A673 (cell line): ENCODE measurements around the gene IRF2. TPM values are rescaled to one million over a fixed set of nuclear protein-coding genes. Genes with fewer than 3 reads are reported as not detected.

Experiments used
- BruUV-seq: library from RNA; stranded (reverse); fragments of 400-500 nt; replicated peaks from 2 replicates; lab custom pipeline; 2021; lab: Mats Ljungman, UMichigan
- CTCF ChIA-PET: fragments of 300-600 bp; sonication (Branson Sonifier 250); formaldehyde crosslinking; loops from one replicate; lab custom pipeline; 2022; ENCODE audit warnings: antibody characterized with exemption; lab: Charles Lee
- POLR2A ChIA-PET: fragments of 300-600 bp; sonication (Branson Sonifier 250); formaldehyde crosslinking; loops from one replicate; lab custom pipeline; 2022; ENCODE audit warnings: antibody characterized with exemption; ENCODE audit not compliant: low non-redundant PET; lab: Charles Lee
- DNase-seq: peaks from one replicate; pipeline ENCODE4 v3.0.0-alpha.2; 2015; ENCODE audit warnings: low spot score
- H3K27ac ChIP-seq: fragments of 200-600 bp; sonication (generic); 2 replicates; pipeline ENCODE4 v1.5.1; 2016; ENCODE audit warnings: mixed run types, low read depth, mild to moderate bottlenecking, mixed read lengths, antibody characterized with exemption, low read length; ENCODE audit not compliant: poor library complexity, severe bottlenecking
- H3K27me3 ChIP-seq: fragments of 200-600 bp; sonication (generic); replicated peaks from 2 replicates; pipeline ENCODE4 v1.6.1; 2017; ENCODE audit warnings: mixed run types, low read depth, mild to moderate bottlenecking, mixed read lengths, antibody characterized with exemption, low read length; ENCODE audit not compliant: insufficient read depth, poor library complexity
- H3K36me3 ChIP-seq: fragments of 200-600 bp; sonication (generic); 2 replicates; pipeline ENCODE4 v1.6.1; 2016; ENCODE audit warnings: mixed run types, mild to moderate bottlenecking, mixed read lengths, antibody characterized with exemption, low read length; ENCODE audit not compliant: insufficient read depth, poor library complexity, severe bottlenecking
- H3K4me1 ChIP-seq: fragments of 200-600 bp; sonication (generic); 2 replicates; pipeline ENCODE4 v1.6.1; 2017; ENCODE audit warnings: mixed run types, mild to moderate bottlenecking, mixed read lengths, antibody characterized with exemption, low read length; ENCODE audit not compliant: insufficient read depth, poor library complexity, severe bottlenecking
- H3K4me3 ChIP-seq: fragments of 200-600 bp; sonication (generic); 2 replicates; pipeline ENCODE4 v1.5.1; 2016; ENCODE audit warnings: low read depth, mixed run types, mild to moderate bottlenecking, mixed read lengths, low read length; ENCODE audit not compliant: poor library complexity, severe bottlenecking
- H3K9me3 ChIP-seq: fragments of 200-600 bp; sonication (generic); 2 replicates; pipeline ENCODE4 v1.6.1; 2016; ENCODE audit warnings: mixed run types, low read depth, mild to moderate bottlenecking, mixed read lengths, antibody characterized with exemption, low read length; ENCODE audit not compliant: poor library complexity, severe bottlenecking
- EZH2 ChIP-seq: fragments of 200-600 bp; sonication (generic); IDR thresholded peaks from 2 replicates; pipeline ENCODE4 v1.6.1; 2017; ENCODE audit warnings: borderline replicate concordance, low read depth, mild to moderate bottlenecking, mixed read lengths, antibody characterized with exemption, low read length; ENCODE audit not compliant: poor library complexity, severe bottlenecking
- intact Hi-C: fragments of 100-400 bp; cut with micrococcal nuclease; formaldehyde crosslinking; loops from one replicate; pipeline ENCODE4 v1.10.0; 2022; ENCODE audit not compliant: unreplicated experiment
- total RNA-seq: library from RNA; stranded (reverse); gene quantifications from 2 replicates; pipeline ENCODE4 v1.2.3, GENCODE V29; 2021
- TF ChIP-seq, protein P1 (sequence below): fragments of 300-800, 200-600 bp; sonication (generic); conservative IDR thresholded peaks from 2 replicates; pipeline ENCODE4 v1.5.1; 2017; ENCODE audit warnings: low read depth, mild to moderate bottlenecking, antibody characterized with exemption, low read length, moderate library complexity, mixed read lengths

IRF2 gene
- total RNA-seq, 1 experiment from 2014 or later = 28.2 TPM

DNA sequence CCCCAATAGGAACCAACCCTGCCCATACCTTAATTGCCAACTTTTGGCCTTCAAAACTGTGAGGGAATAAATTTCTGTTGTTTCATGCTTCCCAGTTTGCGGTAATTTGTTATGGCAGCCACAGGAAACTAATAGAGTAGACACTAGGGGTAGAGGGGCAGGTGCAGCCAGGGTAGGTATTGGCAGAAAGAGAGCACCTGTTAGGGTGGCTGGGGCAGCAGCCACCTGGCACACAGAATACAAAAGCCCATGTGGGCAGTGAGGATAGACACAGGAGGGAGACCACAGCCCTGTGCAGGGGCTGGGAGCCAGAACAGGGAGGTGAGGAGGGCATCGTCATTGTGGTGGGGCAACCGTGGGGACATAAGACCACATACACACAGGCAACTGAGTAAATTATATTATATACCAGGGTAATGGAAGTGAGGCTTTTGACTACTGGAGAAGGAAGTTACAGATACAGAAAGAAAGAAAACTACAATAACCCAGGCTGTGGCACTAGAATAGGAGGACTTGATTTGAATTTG is 28.2 kb downstream of the IRF2 start:
- CTCF ChIA-PET = no interaction called here
- Histone ChIP-seq H3K9me3 (no peaks in the 10 kb centered on the region), H3K36me3 (no peaks in the 10 kb centered on the region), H3K27ac (no peak overlapping the region), H3K27me3 (no peaks in the 10 kb centered on the region), H3K4me3 (no peak overlapping the region), H3K4me1 (peaks cover 61% of the 10 kb centered on the region)
- POLR2A ChIA-PET = no interaction called here
- no peak for TF ChIP-seq EZH2
- DNase-seq = no peak
- no TSS peak for BruUV-seq
- intact Hi-C loops = no loop called here

DNA sequence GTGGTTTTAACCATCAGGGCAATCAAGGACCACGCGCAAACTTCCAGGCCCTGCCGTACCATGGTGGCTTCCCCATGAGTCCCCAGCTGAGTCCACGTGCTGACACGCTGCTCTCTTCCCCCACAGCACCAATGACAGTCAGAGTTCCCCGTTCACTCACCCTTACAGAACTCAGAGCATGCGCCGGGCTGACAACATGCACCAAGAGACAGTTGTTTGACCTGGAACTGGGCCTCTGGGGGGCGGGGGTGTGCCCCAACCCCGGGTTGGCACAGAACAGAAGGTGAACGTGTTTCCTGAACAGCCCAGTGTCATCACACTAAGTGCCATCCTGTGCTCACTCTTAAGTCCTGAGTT is 29.4 kb downstream of the IRF2 start:
- Histone ChIP-seq H3K27me3 (no peaks in the 10 kb centered on the region), H3K4me3 (no peak overlapping the region), H3K9me3 (no peaks in the 10 kb centered on the region), H3K4me1 (peaks cover 49% of the 10 kb centered on the region), H3K27ac (no peak overlapping the region), H3K36me3 (no peaks in the 10 kb centered on the region)
- ChIA-PET POLR2A (no interaction called here), CTCF (no interaction called here)
- no peak for TF ChIP-seq EZH2
- TF ChIP-seq, protein P1, sequence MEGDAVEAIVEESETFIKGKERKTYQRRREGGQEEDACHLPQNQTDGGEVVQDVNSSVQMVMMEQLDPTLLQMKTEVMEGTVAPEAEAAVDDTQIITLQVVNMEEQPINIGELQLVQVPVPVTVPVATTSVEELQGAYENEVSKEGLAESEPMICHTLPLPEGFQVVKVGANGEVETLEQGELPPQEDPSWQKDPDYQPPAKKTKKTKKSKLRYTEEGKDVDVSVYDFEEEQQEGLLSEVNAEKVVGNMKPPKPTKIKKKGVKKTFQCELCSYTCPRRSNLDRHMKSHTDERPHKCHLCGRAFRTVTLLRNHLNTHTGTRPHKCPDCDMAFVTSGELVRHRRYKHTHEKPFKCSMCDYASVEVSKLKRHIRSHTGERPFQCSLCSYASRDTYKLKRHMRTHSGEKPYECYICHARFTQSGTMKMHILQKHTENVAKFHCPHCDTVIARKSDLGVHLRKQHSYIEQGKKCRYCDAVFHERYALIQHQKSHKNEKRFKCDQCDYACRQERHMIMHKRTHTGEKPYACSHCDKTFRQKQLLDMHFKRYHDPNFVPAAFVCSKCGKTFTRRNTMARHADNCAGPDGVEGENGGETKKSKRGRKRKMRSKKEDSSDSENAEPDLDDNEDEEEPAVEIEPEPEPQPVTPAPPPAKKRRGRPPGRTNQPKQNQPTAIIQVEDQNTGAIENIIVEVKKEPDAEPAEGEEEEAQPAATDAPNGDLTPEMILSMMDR = no peak
- BruUV-seq = no TSS peak
- no peak for DNase-seq
- intact Hi-C loops = no loop called here

DNA sequence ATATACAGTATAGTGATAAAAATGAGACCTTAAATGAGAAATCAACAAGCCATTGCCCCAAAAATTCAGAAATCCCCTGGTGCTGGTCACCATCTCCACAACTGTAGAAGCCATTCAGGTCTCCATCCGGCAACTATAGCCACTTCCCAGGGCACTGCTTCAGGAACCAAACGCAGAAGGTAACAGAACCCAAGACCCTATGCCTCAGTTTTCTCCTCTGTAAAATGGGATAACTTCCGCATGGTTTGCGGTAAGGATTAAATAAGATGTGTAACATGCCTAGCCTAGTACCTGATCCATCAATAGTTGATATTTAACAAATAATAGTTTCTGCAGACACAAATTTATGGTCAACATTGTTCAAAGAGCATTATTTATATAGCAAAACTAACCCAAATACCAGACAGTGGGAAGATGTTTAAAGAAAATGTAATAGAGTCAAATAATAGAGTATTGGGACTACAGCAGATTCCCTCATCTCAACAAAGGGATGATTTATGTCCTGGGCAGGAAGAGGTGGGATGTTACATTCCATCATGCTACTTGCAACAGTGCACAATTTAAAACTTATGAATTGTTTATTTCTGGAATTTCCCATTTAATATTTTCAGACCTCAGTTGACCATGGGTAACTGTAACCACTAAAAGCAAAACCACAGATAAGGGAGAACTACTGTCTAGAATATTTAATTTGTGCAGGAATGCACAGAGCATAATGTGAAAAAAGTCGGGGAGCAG is 30.0 kb downstream of the IRF2 start:
- Histone ChIP-seq H3K27me3 (no peaks in the 10 kb centered on the region), H3K27ac (no peak overlapping the region), H3K4me1 (peaks cover 46% of the 10 kb centered on the region), H3K4me3 (no peak overlapping the region), H3K36me3 (no peaks in the 10 kb centered on the region), H3K9me3 (no peaks in the 10 kb centered on the region)
- no peak for DNase-seq
- intact Hi-C loops = no loop called here
- ChIA-PET POLR2A (interaction anchor here (0.6 kb wide), 1 partner anchor 153 kb away, joined by 7 read pairs; no protein-coding TSS in a partner anchor), CTCF (no interaction called here)
- BruUV-seq = no TSS peak
- TF ChIP-seq, protein P1 = no peak
- no peak for TF ChIP-seq EZH2
